GM23248 (cell line): ENCODE measurements around the gene ZNF354C. TPM values are rescaled to one million over a fixed set of nuclear protein-coding genes. Genes with fewer than 3 reads are reported as not detected.
"Not testable (repeated sequence)": the region's sequence is repeated elsewhere in the genome, so short reads cannot be mapped to it uniquely, and the experiment has no call there.

Experiments used
- DNase-seq: peaks from one replicate; pipeline ENCODE4 v3.0.0-alpha.2; 2015
- H2AFZ ChIP-seq: fragments of 200-600 bp; sonication (generic); 2 replicates; pipeline ENCODE4 v1.6.1; 2016; ENCODE audit warnings: antibody characterized with exemption
- H3F3A ChIP-seq: fragments of 200-600 bp; sonication (generic); 2 replicates; pipeline ENCODE4 v1.6.1; 2016; ENCODE audit warnings: mild to moderate bottlenecking, antibody characterized with exemption, mixed run types; ENCODE audit not compliant: insufficient read depth
- H3K27ac ChIP-seq: fragments of 200-600 bp; sonication (generic); 2 replicates; pipeline ENCODE4 v1.5.1; 2016; ENCODE audit warnings: mild to moderate bottlenecking
- H3K27me3 ChIP-seq: fragments of 200-600 bp; sonication (generic); replicated peaks from 2 replicates; pipeline ENCODE4 v1.6.1; 2016; ENCODE audit warnings: mild to moderate bottlenecking; ENCODE audit not compliant: insufficient read depth
- H3K36me3 ChIP-seq: fragments of 200-600 bp; sonication (generic); 2 replicates; pipeline ENCODE4 v1.6.1; 2016; ENCODE audit warnings: low read depth, mild to moderate bottlenecking
- H3K4me1 ChIP-seq: fragments of 200-600 bp; sonication (generic); 2 replicates; pipeline ENCODE4 v1.6.1; 2016; ENCODE audit warnings: mild to moderate bottlenecking; ENCODE audit not compliant: insufficient read depth
- H3K4me2 ChIP-seq: fragments of 200-600 bp; sonication (generic); one replicate; pipeline ENCODE4 v1.6.1; 2016; ENCODE audit warnings: mild to moderate bottlenecking; ENCODE audit not compliant: unreplicated experiment
- H3K4me3 ChIP-seq: fragments of 200-600 bp; sonication (generic); 2 replicates; pipeline ENCODE4 v1.5.1; 2016; ENCODE audit warnings: mild to moderate bottlenecking
- H3K79me2 ChIP-seq: fragments of 200-600 bp; sonication (generic); 2 replicates; pipeline ENCODE4 v1.6.1; 2016; ENCODE audit warnings: mild to moderate bottlenecking; ENCODE audit not compliant: insufficient read depth
- H3K9ac ChIP-seq: fragments of 200-600 bp; sonication (generic); 2 replicates; pipeline ENCODE4 v1.6.1; 2016; ENCODE audit warnings: mild to moderate bottlenecking
- H3K9me2 ChIP-seq: fragments of 200-600 bp; sonication (generic); 2 replicates; pipeline ENCODE4 v1.6.1; 2016; ENCODE audit warnings: mixed run types, mild to moderate bottlenecking, moderate library complexity; ENCODE audit not compliant: insufficient read depth
- H3K9me3 ChIP-seq: fragments of 200-600 bp; sonication (generic); one replicate; pipeline ENCODE4 v1.6.1; 2017; ENCODE audit warnings: low read depth
- H4K20me1 ChIP-seq: fragments of 200-600 bp; sonication (generic); 2 replicates; pipeline ENCODE4 v1.6.0; 2016; ENCODE audit not compliant: insufficient read depth
- EZH2 ChIP-seq: fragments of 200-600 bp; sonication (generic); IDR thresholded peaks from 2 replicates; pipeline ENCODE4 v1.6.1; 2018; ENCODE audit warnings: antibody characterized with exemption, mild to moderate bottlenecking; ENCODE audit not compliant: insufficient read depth, poor library complexity, severe bottlenecking
- EZH2phosphoT487 ChIP-seq: fragments of 200-600 bp; sonication (generic); IDR thresholded peaks from 2 replicates; pipeline ENCODE4 v1.6.1; 2018; ENCODE audit warnings: antibody characterized with exemption, moderate library complexity, mild to moderate bottlenecking, low read depth; ENCODE audit not compliant: insufficient read depth
- WGBS, 2 experiments: methylation state at CpG; one replicate each; pipeline ENCODE4 v1.1.6; 2015 to 2017; ENCODE audit warnings: low lambda C conversion rate in 2 of 2, low coverage in 1 of 2; ENCODE audit errors: missing lambda C conversion rate in 2 of 2; 5-methylcytosine and 5-hydroxymethylcytosine counted together
- in situ Hi-C: fragments of 300-500 bp; cut with MboI; formaldehyde crosslinking; loops from 2 replicates; pipeline ENCODE4 v1.15.0; 2020
- polyA plus RNA-seq: library from polyadenylated mRNA; unstranded; fragments of >200 nt; fragmentation: Nextera tagmentation; extraction: Ambion mirVana; gene quantifications from 2 replicates; pipeline ENCODE4 v1.2.1, GENCODE V29; 2016
- total RNA-seq: library from RNA; depleted of rRNA; stranded (reverse); fragments of >200 nt; shearing (Covaris generic); gene quantifications from 2 replicates; pipeline ENCODE4 v1.2.3, GENCODE V29; 2014

Gene ZNF354C
- total and polyA plus RNA-seq, 2 experiments from 2014 or later = 2.5 to 6.9 TPM

DNA sequence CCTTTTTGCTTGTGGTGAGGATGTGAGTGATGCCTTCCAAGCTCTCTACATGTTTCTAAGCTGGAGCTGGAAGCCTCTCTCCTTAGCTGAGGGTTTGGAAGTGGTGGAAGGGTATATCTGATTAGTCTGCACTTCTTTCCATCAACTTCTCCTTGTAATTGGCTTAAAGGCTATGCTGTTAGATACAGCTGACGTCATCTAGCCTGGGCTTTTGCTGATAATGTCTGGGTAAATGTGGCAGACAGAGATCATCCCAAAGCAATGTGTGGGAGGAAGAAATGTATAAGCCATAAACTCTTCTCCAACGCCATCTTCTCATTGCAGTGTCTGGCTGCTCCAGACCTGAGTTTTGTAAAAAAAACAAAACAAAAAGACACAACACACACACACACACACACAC, 29.3 kb downstream of the ZNF354C start:
- no peak overlapping the region for H3K4me3 ChIP-seq
- no peak overlapping the region for H3K4me2 ChIP-seq
- no peaks in the 10 kb centered on the region for H3K79me2 ChIP-seq
- H3K9ac ChIP-seq = no peak overlapping the region
- peaks cover 30% of the 10 kb centered on the region for H3K9me3 ChIP-seq
- TF ChIP-seq EZH2 (no peak), EZH2phosphoT487 (no peak)
- H3K4me1 ChIP-seq = no peaks in the 10 kb centered on the region
- WGBS, 2 experiments = 94 to 95% methylated on average over 2 of the region's 2 CpGs
- H3F3A ChIP-seq = peaks cover 36% of the 10 kb centered on the region
- no peaks in the 10 kb centered on the region for H4K20me1 ChIP-seq
- H3K36me3 ChIP-seq = no peaks in the 10 kb centered on the region
- in situ Hi-C loops = no loop called here
- H3K9me2 ChIP-seq = no peaks in the 10 kb centered on the region
- DNase-seq = no peak
- no peak overlapping the region for H3K27ac ChIP-seq
- H3K27me3 ChIP-seq = no peaks in the 10 kb centered on the region
- no peak overlapping the region for H2AFZ ChIP-seq

DNA sequence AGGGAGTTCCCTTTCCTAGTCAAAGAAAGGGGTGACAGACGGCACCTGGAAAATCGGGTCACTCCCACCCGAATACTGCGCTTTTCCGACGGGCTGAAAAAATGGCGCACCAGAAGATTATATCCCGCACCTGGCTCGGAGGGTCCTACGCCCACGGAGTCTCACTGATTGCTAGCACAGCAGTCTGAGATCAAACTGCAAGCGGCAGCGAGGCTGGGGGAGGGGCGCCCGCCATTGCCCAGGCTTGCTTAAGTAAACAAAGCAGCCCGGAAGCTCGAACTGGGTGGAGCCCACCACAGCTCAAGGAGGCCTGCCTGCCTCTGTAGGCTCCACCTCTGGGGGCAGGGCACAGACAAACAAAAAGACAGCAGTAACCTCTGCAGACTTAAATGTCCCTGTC, 41.1 kb downstream of the ZNF354C start:
- not testable (repeated sequence) for H3K79me2 ChIP-seq
- 83 to 87% methylated on average over 16 of the region's 17 CpGs for WGBS, 2 experiments

DNA sequence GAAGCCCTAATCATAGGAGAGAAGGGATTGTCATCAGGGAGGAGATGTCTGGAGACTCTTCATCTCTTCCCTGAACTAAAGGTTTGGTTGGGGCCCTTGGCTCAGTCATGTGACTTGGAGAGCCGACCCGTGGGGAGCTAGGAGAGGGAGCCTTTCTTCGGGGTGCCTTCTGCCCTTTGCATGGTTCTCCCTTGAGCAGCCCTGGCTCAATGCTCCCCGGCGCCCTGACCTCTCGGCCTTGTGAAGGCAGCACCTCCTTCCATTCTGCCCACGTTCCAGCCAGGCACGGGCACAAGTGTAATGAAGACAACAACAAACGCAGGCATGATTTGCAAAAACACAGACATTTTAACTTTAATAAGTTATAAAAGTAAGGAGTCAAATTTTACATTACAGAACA, 50.4 kb downstream of the ZNF354C start:
- Histone ChIP-seq H3K4me2 (no peak overlapping the region), H4K20me1 (no peaks in the 10 kb centered on the region), H3K9ac (no peak overlapping the region), H3K9me2 (no peaks in the 10 kb centered on the region), H3K4me1 (no peaks in the 10 kb centered on the region), H3K4me3 (no peak overlapping the region), H3K36me3 (peaks cover 15% of the 10 kb centered on the region; the same call in 1 of the 2 replicates), H3F3A (no peaks in the 10 kb centered on the region), H2AFZ (no peak overlapping the region), H3K27me3 (no peaks in the 10 kb centered on the region), H3K9me3 (no peaks in the 10 kb centered on the region), H3K79me2 (no peaks in the 10 kb centered on the region), H3K27ac (no peak overlapping the region)
- 92 to 95% methylated on average over 9 of the region's 9 CpGs for WGBS, 2 experiments
- no peak for DNase-seq
- in situ Hi-C loops = no loop called here
- TF ChIP-seq EZH2phosphoT487 (no peak), EZH2 (no peak)

More for the DNA sequence above, 41.1 kb downstream of the ZNF354C start:
- H4K20me1 ChIP-seq, H3K4me3 ChIP-seq, H3K4me1 ChIP-seq, H2AFZ ChIP-seq, H3K4me2 ChIP-seq, DNase-seq, H3K27ac ChIP-seq, H3K27me3 ChIP-seq, H3K9me2 ChIP-seq, H3F3A ChIP-seq, H3K9ac ChIP-seq, in situ Hi-C loops: not testable (repeated sequence)
- peaks cover 12% of the 10 kb centered on the region for H3K9me3 ChIP-seq
- peaks cover 28% of the 10 kb centered on the region for H3K36me3 ChIP-seq

DNA sequence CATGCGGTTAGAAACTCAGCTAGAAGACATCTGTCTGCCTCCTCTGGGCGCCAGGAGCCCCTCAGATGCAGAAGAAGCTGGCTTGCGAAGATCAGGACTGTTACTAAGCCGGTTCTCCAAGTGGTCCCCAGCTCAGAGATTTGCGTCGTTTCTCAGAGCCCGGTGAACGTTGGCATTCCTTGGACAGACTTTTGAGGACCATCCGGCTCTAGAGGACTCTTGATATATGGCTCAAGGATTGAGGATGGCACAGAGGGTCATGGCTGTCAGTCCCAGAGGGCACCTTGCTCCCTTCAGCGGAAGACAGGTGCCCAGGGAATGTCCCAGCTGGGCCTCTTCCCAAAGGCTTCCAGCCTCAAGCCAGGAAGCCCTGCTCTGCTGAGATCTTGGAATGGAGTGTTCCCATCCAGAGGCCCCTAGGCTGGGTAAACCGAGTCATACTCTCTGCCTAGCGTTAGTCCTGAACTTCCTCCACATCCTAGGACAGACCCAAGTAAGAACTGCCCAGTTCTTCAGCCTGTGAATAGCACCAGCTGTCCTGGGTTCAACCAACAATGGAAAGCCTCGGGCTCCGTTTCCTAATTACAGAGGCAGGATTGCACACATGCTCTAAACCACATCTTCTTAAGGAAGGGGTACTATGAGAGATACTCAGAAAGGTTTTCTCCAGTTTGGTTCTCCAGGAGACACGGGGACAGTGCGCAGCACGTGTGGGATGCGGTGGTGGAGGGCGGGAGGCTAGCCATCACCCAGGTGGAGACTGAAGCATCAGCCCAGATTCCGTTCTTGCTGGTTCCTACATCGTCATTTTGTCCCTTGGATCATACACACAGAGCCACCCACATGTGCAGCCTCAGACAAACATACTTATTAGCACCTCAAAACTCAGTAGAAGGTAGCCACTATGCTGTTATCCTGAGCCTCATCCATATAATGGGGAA, 51.4 kb downstream of the ZNF354C start:
- Histone ChIP-seq H3K9me3 (no peaks in the 10 kb centered on the region), H3K79me2 (no peaks in the 10 kb centered on the region), H3K36me3 (peaks cover 15% of the 10 kb centered on the region; the same call in 1 of the 2 replicates), H2AFZ (no peak overlapping the region), H3K4me1 (no peaks in the 10 kb centered on the region), H4K20me1 (no peaks in the 10 kb centered on the region), H3K4me2 (no peak overlapping the region), H3K9me2 (no peaks in the 10 kb centered on the region), H3K27me3 (no peaks in the 10 kb centered on the region), H3K9ac (no peak overlapping the region), H3F3A (no peaks in the 10 kb centered on the region), H3K4me3 (no peak overlapping the region), H3K27ac (no peak overlapping the region)
- DNase-seq = no peak
- WGBS, 2 experiments = 97% methylated on average over 21 of the region's 21 CpGs
- in situ Hi-C loops = no loop called here
- no peak for TF ChIP-seq EZH2
- TF ChIP-seq EZH2phosphoT487 = no peak
